GM15510 (cell line): ENCODE results near the gene OPRD1.
A peak's percentile ranks its signal among the peaks of the same experiment; 100 is the strongest.

Experiments
- POLR2A ChIP-seq: IDR thresholded peaks from 3 replicates; pipeline ENCODE4 v1.6.1; 2011; ENCODE audit warnings: borderline replicate concordance; ENCODE audit not compliant: insufficient read length; ENCODE audit errors: extremely low read depth

OPRD1 gene

GRCh38 chr1:28905921-28906666, 94.1 kb downstream of the OPRD1 start:
- TF ChIP-seq POLR2A: no peak

- no peak for TF ChIP-seq POLR2A
Measured at GRCh38 chr1:28909198-28909597, 97.2 kb downstream of the OPRD1 start.

- TF ChIP-seq POLR2A: no peak
Measured at GRCh38 chr1:28910379-28911115, 98.6 kb downstream of the OPRD1 start.

GRCh38 chr1:28913786-28914227, 101.8 kb downstream of the OPRD1 start:
- TF ChIP-seq POLR2A: no peak

- peak; percentile 51 for TF ChIP-seq POLR2A
Measured at GRCh38 chr1:28914228-28915030, 102.5 kb downstream of the OPRD1 start, which contains the start of gene EPB41. Gene EPB41, plus strand, starts transcription at chr1:28914569. Its CDS starts 72,869 bp downstream, at chr1:28987438.

GRCh38 chr1:28915031-28915895, 103.3 kb downstream of the OPRD1 start:
- TF ChIP-seq POLR2A: no peak

GRCh38 chr1:28917757-28918118, 105.8 kb downstream of the OPRD1 start:
- TF ChIP-seq POLR2A: no peak
